ENCODE data around the gene TEX22. TPM values are rescaled to one million over a fixed set of nuclear protein-coding genes. Genes with fewer than 3 reads are reported as not detected.

The TEX22 gene
- total and polyA plus RNA-seq, 9 donors = 0.11 to 5.1 (median 2.5) TPM; not detected in 1

- DNase-seq = peak in 1 of 5 donors; percentile 32
- no peak overlapping the region for H3K27ac ChIP-seq
- H3K4me1 ChIP-seq (ENCODE audit: insufficient read depth) = peaks cover 4% of the 10 kb centered on the region
- H3K4me3 ChIP-seq = no peak overlapping the region
- intact Hi-C loops (cut with DNase I) = loop anchor here in 1 of 4 donors (10.0 kb wide), 1 partner anchor 63 kb away; the partner anchor contains the start of gene CRIP2
- TF ChIP-seq CTCF (IDR thresholded peaks at IDR 0.05) = no peak
- TF ChIP-seq EP300 (IDR thresholded peaks at IDR 0.05) = no peak
- TF ChIP-seq POLR2A (IDR thresholded peaks at IDR 0.05) = no peak
- H3K36me3 ChIP-seq = no peaks in the 10 kb centered on the region
- no peaks in the 10 kb centered on the region for H3K9me3 ChIP-seq
- no peaks in the 10 kb centered on the region for H3K27me3 ChIP-seq
- 47 to 74% (median 54%) methylated on average over 9 to 17 of the region's 17 CpGs for WGBS, 3 donors
Measured at GRCh38 chr14:105411985-105412770, 13.8 kb downstream of the TEX22 start.

- TF ChIP-seq CTCF (IDR thresholded peaks at IDR 0.05) (no peak), EP300 (IDR thresholded peaks at IDR 0.05) (no peak), POLR2A (IDR thresholded peaks at IDR 0.05) (no peak)
Measured at GRCh38 chr14:105412771-105413543, 14.6 kb downstream of the TEX22 start.

GRCh38 chr14:105413544-105413886 lies 15.2 kb downstream of the TEX22 start:
- intact Hi-C loops (cut with DNase I) = loop anchor here in 1 of 4 donors (10.0 kb wide), 1 partner anchor 61 kb away; the partner anchor contains the start of gene CRIP2

More at GRCh38 chr14:105412771-105413543, 14.6 kb downstream of the TEX22 start:
- intact Hi-C loops (cut with DNase I) = loop anchor here in 1 of 4 donors (10.0 kb wide), 1 partner anchor 62 kb away; the partner anchor contains the start of gene CRIP2
- H3K36me3 ChIP-seq = no peaks in the 10 kb centered on the region
- no peak overlapping the region for H3K27ac ChIP-seq
- no peaks in the 10 kb centered on the region for H3K9me3 ChIP-seq
- no peaks in the 10 kb centered on the region for H3K27me3 ChIP-seq
- WGBS, 3 donors = 60 to 74% (median 74%) methylated on average over 8 of the region's 8 CpGs
- peak in 1 of 5 donors; percentile 17 for DNase-seq
- peaks cover 4% of the 10 kb centered on the region for H3K4me1 ChIP-seq (ENCODE audit: insufficient read depth)
- no peak overlapping the region for H3K4me3 ChIP-seq

More at GRCh38 chr14:105413544-105413886, 15.2 kb downstream of the TEX22 start:
- WGBS, 3 donors = 92 to 94% (median 93%) methylated on average over 2 of the region's 2 CpGs
- TF ChIP-seq POLR2A (IDR thresholded peaks at IDR 0.05) (no peak), CTCF (IDR thresholded peaks at IDR 0.05) (no peak), EP300 (IDR thresholded peaks at IDR 0.05) (no peak)
- no peaks in the 10 kb centered on the region for H3K36me3 ChIP-seq
- no peak overlapping the region for H3K4me3 ChIP-seq
- no peaks in the 10 kb centered on the region for H3K27me3 ChIP-seq
- no peaks in the 10 kb centered on the region for H3K9me3 ChIP-seq
- no peak overlapping the region for H3K27ac ChIP-seq
- peaks cover 4% of the 10 kb centered on the region for H3K4me1 ChIP-seq (ENCODE audit: insufficient read depth)
- DNase-seq = no peak

All from ovary (tissue), 9 donors.